GM21367 (cell line): ENCODE measurements around the gene CCDC63.
"Not testable (repeated sequence)": the region's sequence is repeated elsewhere in the genome, so short reads cannot be mapped to it uniquely, and the experiment has no call there.

ENCODE experiments used
- ATAC-seq: cut with Tn5 transposase; IDR thresholded peaks from one replicate; pipeline ENCODE4 v1.9.1; 2021; ENCODE audit not compliant: unreplicated experiment

CCDC63 gene

GRCh38 chr12:110948041-110948440 is 101.3 kb downstream of the CCDC63 start:
- no peak for ATAC-seq

- not testable (repeated sequence) for ATAC-seq
These were observed 103.7 kb downstream of the CCDC63 start for GRCh38 chr12:110950466-110950865.

GRCh38 chr12:110950867-110951266 is 104.1 kb downstream of the CCDC63 start:
- not testable (repeated sequence) for ATAC-seq
